Amniotic stem cell (primary cell): Measurements from ENCODE around the gene SUGCT.

Source experiments
- DNase-seq: peaks from one replicate; lab custom pipeline; 2025; lab: John Stamatoyannopoulos, UW

SUGCT gene

GRCh38 chr7:40525764-40526163 is 391.0 kb downstream of the SUGCT start:
- no peak for DNase-seq

- no peak for DNase-seq
Observed at GRCh38 chr7:40526951-40527715, 392.3 kb downstream of the SUGCT start.

GRCh38 chr7:40527723-40528122 is 392.9 kb downstream of the SUGCT start:
- DNase-seq = no peak

GRCh38 chr7:40530292-40530691 is 395.5 kb downstream of the SUGCT start:
- no peak for DNase-seq

- no peak for DNase-seq
Observed at GRCh38 chr7:40531956-40532355, 397.2 kb downstream of the SUGCT start.

GRCh38 chr7:40535678-40536077 is 400.9 kb downstream of the SUGCT start:
- DNase-seq = no peak

GRCh38 chr7:40536421-40536820 is 401.6 kb downstream of the SUGCT start:
- DNase-seq = no peak

- DNase-seq = no peak
Observed at GRCh38 chr7:40538281-40538680, 403.5 kb downstream of the SUGCT start.

GRCh38 chr7:40541336-40541735 is 406.5 kb downstream of the SUGCT start:
- no peak for DNase-seq

- no peak for DNase-seq
Observed at GRCh38 chr7:40542982-40543741, 408.4 kb downstream of the SUGCT start.

- DNase-seq = no peak
Observed at GRCh38 chr7:40544221-40544723, 409.5 kb downstream of the SUGCT start.

- no peak for DNase-seq
Observed at GRCh38 chr7:40544871-40545303, 410.1 kb downstream of the SUGCT start.

GRCh38 chr7:40545739-40546138 is 410.9 kb downstream of the SUGCT start:
- DNase-seq = no peak

GRCh38 chr7:40546616-40547501 is 412.1 kb downstream of the SUGCT start:
- no peak for DNase-seq

GRCh38 chr7:40549372-40550039 is 414.7 kb downstream of the SUGCT start:
- no peak for DNase-seq

- DNase-seq = no peak
Observed at GRCh38 chr7:40551685-40552576, 417.1 kb downstream of the SUGCT start.

- no peak for DNase-seq
Observed at GRCh38 chr7:40560672-40561071, 425.9 kb downstream of the SUGCT start.

- no peak for DNase-seq
Observed at GRCh38 chr7:40566879-40567278, 432.1 kb downstream of the SUGCT start.

GRCh38 chr7:40569326-40569725 is 434.5 kb downstream of the SUGCT start:
- no peak for DNase-seq

- DNase-seq = no peak
Observed at GRCh38 chr7:40570223-40570622, 435.4 kb downstream of the SUGCT start.

- DNase-seq = no peak
Observed at GRCh38 chr7:40571796-40572195, 437.0 kb downstream of the SUGCT start.
